Panc1 (cell line): ENCODE measurements around the gene SMIM20. TPM values are rescaled to one million over a fixed set of nuclear protein-coding genes. Genes with fewer than 3 reads are reported as not detected.

Source experiments
- ATAC-seq: fragments of 200-7000 bp; cut with Tn5 transposase; 2 replicates; pipeline ENCODE4 v1.9.1; 2020; ENCODE audit warnings: mild to moderate bottlenecking, moderate library complexity
- BruUV-seq: library from RNA; stranded (reverse); fragments of 400-500 nt; replicated peaks from 2 replicates; lab custom pipeline; 2021; lab: Mats Ljungman, UMichigan
- CTCF ChIA-PET: fragments of 300-600 bp; sonication (Branson Sonifier 250); formaldehyde crosslinking; loops from one replicate; lab custom pipeline; 2022; ENCODE audit warnings: antibody characterized with exemption; lab: Charles Lee
- POLR2A ChIA-PET: fragments of 300-600 bp; sonication (Branson Sonifier 250); formaldehyde crosslinking; loops from one replicate; lab custom pipeline; 2022; ENCODE audit warnings: antibody characterized with exemption; lab: Charles Lee
- DNase-seq: peaks from one replicate; pipeline ENCODE4 v3.0.0-alpha.2; 2010; ENCODE audit warnings: low read depth, low spot score
- H3K27ac ChIP-seq: 2 replicates; pipeline ENCODE4 v1.5.1; 2011; ENCODE audit warnings: mild to moderate bottlenecking, low read length, inconsistent platforms
- H3K27me3 ChIP-seq: fragments of 200-500 bp; sonication (Bioruptor generic); 2 replicates; pipeline ENCODE4 v1.6.0; 2014; ENCODE audit warnings: low read length, inconsistent platforms; ENCODE audit not compliant: control insufficient read depth, insufficient read depth
- H3K36me3 ChIP-seq: fragments of 200-500 bp; sonication (Bioruptor generic); 2 replicates; pipeline ENCODE4 v1.5.1; 2014; ENCODE audit warnings: inconsistent platforms, mild to moderate bottlenecking, low read length, moderate library complexity; ENCODE audit not compliant: control insufficient read depth, insufficient read depth
- H3K4me1 ChIP-seq: 2 replicates; pipeline ENCODE4 v1.5.1; 2011; ENCODE audit warnings: inconsistent platforms, mild to moderate bottlenecking, low read length, moderate library complexity; ENCODE audit not compliant: control insufficient read depth, insufficient read depth
- H3K4me3 ChIP-seq, 2 experiments: 2 replicates each; pipeline ENCODE4 v1.5.1; 2011 to 2012; ENCODE audit warnings: low read depth in 2 of 2, low read length in 2 of 2, mild to moderate bottlenecking in 2 of 2, inconsistent platforms in 1 of 2, moderate library complexity in 1 of 2
- H3K9me3 ChIP-seq: fragments of 200-500 bp; sonication (Bioruptor generic); 2 replicates; pipeline ENCODE4 v1.5.1; 2014; ENCODE audit warnings: low read depth, mild to moderate bottlenecking, inconsistent platforms, low read length, moderate library complexity; ENCODE audit not compliant: control insufficient read depth, insufficient read depth
- CTCF ChIP-seq: fragments of 450-650 bp; IDR thresholded peaks from 2 replicates; pipeline ENCODE4 v1.5.1; 2017; ENCODE audit warnings: mild to moderate bottlenecking
- POLR2AphosphoS5 ChIP-seq: IDR thresholded peaks from 2 replicates; pipeline ENCODE4 v1.6.1; 2012; ENCODE audit warnings: mild to moderate bottlenecking, low read depth, low read length, moderate library complexity
- SIN3A ChIP-seq: IDR thresholded peaks from 2 replicates; pipeline ENCODE4 v1.6.1; 2012; ENCODE audit warnings: low read depth, mild to moderate bottlenecking, low read length, moderate library complexity, borderline replicate concordance; ENCODE audit not compliant: insufficient read depth
- TCF7L2 ChIP-seq: IDR thresholded peaks from 2 replicates; pipeline ENCODE4 v1.6.1; 2011; ENCODE audit warnings: mild to moderate bottlenecking, low read depth, low read length, inconsistent platforms
- in situ Hi-C: cut with HindIII; loops from 2 replicates; pipeline ENCODE4 v1.10.0; 2016; ENCODE audit warnings: low sequenced_read_pairs, low pct_unique_long_range_greater_than_20kb
- intact Hi-C: fragments of 100-400 bp; cut with micrococcal nuclease; formaldehyde crosslinking; loops from one replicate; pipeline ENCODE4 v1.10.0; 2022; ENCODE audit not compliant: unreplicated experiment
- total RNA-seq: library from RNA; stranded (reverse); gene quantifications from one replicate; pipeline ENCODE4 v1.2.1, GENCODE V29; 2021; ENCODE audit not compliant: unreplicated experiment
- TF ChIP-seq, protein P1 (sequence below), 2 experiments: IDR thresholded peaks; 2 replicates each; pipeline ENCODE4 v1.6.1; 2011 to 2012; ENCODE audit warnings: low read depth in 2 of 2, control low read depth in 1 of 2, low read length in 1 of 2, mild to moderate bottlenecking in 1 of 2, moderate library complexity in 1 of 2; ENCODE audit not compliant: insufficient read depth in 1 of 2

SMIM20 gene
- total RNA-seq, 1 experiment from 2014 or later = 16.5 TPM

DNA sequence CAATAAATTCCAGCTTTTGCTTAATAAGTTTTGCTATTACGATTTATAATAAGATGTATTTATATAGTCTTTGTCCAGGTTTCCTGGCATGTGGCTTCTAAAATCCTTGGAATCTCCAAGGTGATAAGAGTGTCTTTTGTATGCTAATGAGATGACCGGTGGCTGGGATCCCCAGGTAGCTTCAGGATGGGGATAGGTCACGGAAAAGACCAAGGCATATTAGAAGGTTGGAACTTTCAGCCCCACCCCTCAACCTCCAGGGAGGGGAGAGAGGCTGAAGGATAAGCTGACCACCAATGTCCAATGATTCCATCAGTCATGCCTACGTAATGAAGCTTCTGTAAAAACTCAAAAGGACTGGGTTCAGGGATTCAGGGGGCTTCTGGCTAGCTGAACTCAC lies 41.7 kb downstream of the SMIM20 start:
- in situ Hi-C loops = no loop called here
- no peak overlapping the region for H3K27ac ChIP-seq
- CTCF ChIA-PET = no interaction called here

DNA sequence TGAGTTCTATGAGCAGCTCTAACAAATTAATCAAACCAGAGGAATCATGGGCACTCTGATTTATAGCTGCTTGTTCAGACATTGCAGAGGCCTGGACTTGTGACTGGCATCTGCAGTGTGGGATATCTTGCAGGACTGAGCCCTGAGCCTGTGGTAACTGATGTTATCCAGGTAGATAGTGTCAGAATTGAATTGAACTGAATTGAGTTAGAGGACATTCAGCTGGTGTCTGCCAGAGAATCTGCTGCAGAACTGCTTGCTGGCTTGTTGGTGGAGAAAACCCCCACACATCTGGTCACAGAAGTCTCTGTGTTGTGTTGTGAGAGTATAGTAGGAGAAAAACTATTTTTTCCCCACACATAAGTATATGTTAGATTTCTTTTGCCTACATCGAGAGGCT lies 42.2 kb downstream of the SMIM20 start:
- BruUV-seq = no TSS peak
- in situ Hi-C loops (no loop called here), intact Hi-C loops (no loop called here)
- Histone ChIP-seq H3K27me3 (no peaks in the 10 kb centered on the region), H3K36me3 (no peaks in the 10 kb centered on the region), H3K9me3 (no peaks in the 10 kb centered on the region), H3K4me1 (no peaks in the 10 kb centered on the region), H3K4me3 (no peak overlapping the region), H3K27ac (no peak overlapping the region)
- DNase-seq (no peak), ATAC-seq (no peak)
- POLR2A ChIA-PET = no interaction called here
- no peak for TF ChIP-seq SIN3A
- no peak for TF ChIP-seq TCF7L2
- no peak for TF ChIP-seq CTCF
- no peak for TF ChIP-seq POLR2AphosphoS5
- TF ChIP-seq, protein P1, sequence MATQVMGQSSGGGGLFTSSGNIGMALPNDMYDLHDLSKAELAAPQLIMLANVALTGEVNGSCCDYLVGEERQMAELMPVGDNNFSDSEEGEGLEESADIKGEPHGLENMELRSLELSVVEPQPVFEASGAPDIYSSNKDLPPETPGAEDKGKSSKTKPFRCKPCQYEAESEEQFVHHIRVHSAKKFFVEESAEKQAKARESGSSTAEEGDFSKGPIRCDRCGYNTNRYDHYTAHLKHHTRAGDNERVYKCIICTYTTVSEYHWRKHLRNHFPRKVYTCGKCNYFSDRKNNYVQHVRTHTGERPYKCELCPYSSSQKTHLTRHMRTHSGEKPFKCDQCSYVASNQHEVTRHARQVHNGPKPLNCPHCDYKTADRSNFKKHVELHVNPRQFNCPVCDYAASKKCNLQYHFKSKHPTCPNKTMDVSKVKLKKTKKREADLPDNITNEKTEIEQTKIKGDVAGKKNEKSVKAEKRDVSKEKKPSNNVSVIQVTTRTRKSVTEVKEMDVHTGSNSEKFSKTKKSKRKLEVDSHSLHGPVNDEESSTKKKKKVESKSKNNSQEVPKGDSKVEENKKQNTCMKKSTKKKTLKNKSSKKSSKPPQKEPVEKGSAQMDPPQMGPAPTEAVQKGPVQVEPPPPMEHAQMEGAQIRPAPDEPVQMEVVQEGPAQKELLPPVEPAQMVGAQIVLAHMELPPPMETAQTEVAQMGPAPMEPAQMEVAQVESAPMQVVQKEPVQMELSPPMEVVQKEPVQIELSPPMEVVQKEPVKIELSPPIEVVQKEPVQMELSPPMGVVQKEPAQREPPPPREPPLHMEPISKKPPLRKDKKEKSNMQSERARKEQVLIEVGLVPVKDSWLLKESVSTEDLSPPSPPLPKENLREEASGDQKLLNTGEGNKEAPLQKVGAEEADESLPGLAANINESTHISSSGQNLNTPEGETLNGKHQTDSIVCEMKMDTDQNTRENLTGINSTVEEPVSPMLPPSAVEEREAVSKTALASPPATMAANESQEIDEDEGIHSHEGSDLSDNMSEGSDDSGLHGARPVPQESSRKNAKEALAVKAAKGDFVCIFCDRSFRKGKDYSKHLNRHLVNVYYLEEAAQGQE (IDR thresholded peaks at IDR 0.05; ENCODE audit: insufficient read depth in 1 of 2, low read depth in 2 of 2, low read length in 1 of 2) = no peak
- CTCF ChIA-PET = no interaction called here

More for the DNA sequence above, 41.7 kb downstream of the SMIM20 start:
- Histone ChIP-seq H3K4me3 (no peak overlapping the region), H3K9me3 (no peaks in the 10 kb centered on the region), H3K27me3 (no peaks in the 10 kb centered on the region), H3K36me3 (no peaks in the 10 kb centered on the region), H3K4me1 (no peaks in the 10 kb centered on the region)
- no TSS peak for BruUV-seq
- intact Hi-C loops = no loop called here
- POLR2A ChIA-PET = no interaction called here
- TF ChIP-seq CTCF = no peak
- no peak for TF ChIP-seq TCF7L2
- no peak for TF ChIP-seq SIN3A
- TF ChIP-seq POLR2AphosphoS5 = no peak
- TF ChIP-seq, protein P1 (IDR thresholded peaks at IDR 0.05; ENCODE audit: insufficient read depth in 1 of 2, low read depth in 2 of 2, low read length in 1 of 2) = no peak
- DNase-seq = no peak
- ATAC-seq = no peak
